Measurements from ENCODE around the gene CXCL12.

The CXCL12 gene

GRCh38 chr10:44385026-44385695 is at the start of gene CXCL12:
Gene CXCL12, minus strand, starts transcription at chr10:44385097. Its CDS starts 92 bp downstream, at chr10:44385005.
- DNase-seq (ENCODE audit: low read depth): no peak

GRCh38 chr10:44427479-44427878 is 42.6 kb upstream of the CXCL12 start:
- DNase-seq (ENCODE audit: low read depth): no peak

GRCh38 chr10:44427037-44427436 is 42.1 kb upstream of the CXCL12 start:
- no peak for DNase-seq (ENCODE audit: low read depth)

GRCh38 chr10:44426247-44427034 is 41.5 kb upstream of the CXCL12 start:
- no peak for DNase-seq (ENCODE audit: low read depth)

GRCh38 chr10:44425466-44425865 is 40.6 kb upstream of the CXCL12 start:
- no peak for DNase-seq (ENCODE audit: low read depth)

GRCh38 chr10:44424957-44425356 is 40.1 kb upstream of the CXCL12 start:
- DNase-seq (ENCODE audit: low read depth): no peak

GRCh38 chr10:44424298-44424697 is 39.4 kb upstream of the CXCL12 start:
- DNase-seq (ENCODE audit: low read depth): no peak

GRCh38 chr10:44422570-44423101 is 37.7 kb upstream of the CXCL12 start:
- no peak for DNase-seq (ENCODE audit: low read depth)

GRCh38 chr10:44422153-44422552 is 37.3 kb upstream of the CXCL12 start:
- no peak for DNase-seq (ENCODE audit: low read depth)

GRCh38 chr10:44419790-44420549 is 35.1 kb upstream of the CXCL12 start:
- no peak for DNase-seq (ENCODE audit: low read depth)

GRCh38 chr10:44418637-44419036 is 33.7 kb upstream of the CXCL12 start:
- DNase-seq (ENCODE audit: low read depth): no peak

- no peak for DNase-seq (ENCODE audit: low read depth)
Observed at GRCh38 chr10:44417761-44418160, 32.9 kb upstream of the CXCL12 start.

GRCh38 chr10:44416936-44417335 is 32.0 kb upstream of the CXCL12 start:
- no peak for DNase-seq (ENCODE audit: low read depth)

- DNase-seq (ENCODE audit: low read depth): no peak
Observed at GRCh38 chr10:44416021-44416771, 31.3 kb upstream of the CXCL12 start.

- DNase-seq (ENCODE audit: low read depth): no peak
Observed at GRCh38 chr10:44415121-44415520, 30.2 kb upstream of the CXCL12 start.

GRCh38 chr10:44413416-44413815 is 28.5 kb upstream of the CXCL12 start:
- DNase-seq (ENCODE audit: low read depth): no peak

GRCh38 chr10:44411251-44411650 is 26.4 kb upstream of the CXCL12 start:
- DNase-seq (ENCODE audit: low read depth): no peak

GRCh38 chr10:44404741-44405437 is 20.0 kb upstream of the CXCL12 start:
- no peak for DNase-seq (ENCODE audit: low read depth)

GRCh38 chr10:44402465-44403195 is 17.7 kb upstream of the CXCL12 start:
- DNase-seq (ENCODE audit: low read depth): no peak

- no peak for DNase-seq (ENCODE audit: low read depth)
Observed at GRCh38 chr10:44400541-44400940, 15.6 kb upstream of the CXCL12 start.
